NCI-H446 (cell line): ENCODE measurements around the gene DCTN2.
"Not testable (repeated sequence)": the region's sequence is repeated elsewhere in the genome, so short reads cannot be mapped to it uniquely, and the experiment has no call there.

Experiments
- DNase-seq, 2 experiments: peaks; one replicate each; lab custom pipeline; 2025; lab: John Stamatoyannopoulos, UW

DCTN2 gene

GRCh38 chr12:57546438-57547287 lies at the start of gene DCTN2:
TSS of gene DCTN2 (minus strand) at chr12:57547192. CDS start at chr12:57547063, 129 bp downstream.
- DNase-seq: peak; percentile 97 to 98

- no peak for DNase-seq
Observed at GRCh38 chr12:57593187-57593586, 46.2 kb upstream of the DCTN2 start.

- DNase-seq: no peak
Observed at GRCh38 chr12:57592551-57593165, 45.7 kb upstream of the DCTN2 start.

GRCh38 chr12:57591782-57592325 lies 44.9 kb upstream of the DCTN2 start:
- no peak for DNase-seq

GRCh38 chr12:57590864-57591781 lies 44.1 kb upstream of the DCTN2 start, which contains the start of gene PIP4K2C:
TSS of gene PIP4K2C (plus strand) at chr12:57591192. CDS start at chr12:57591290, 98 bp downstream.
- DNase-seq: peak; percentile 13 to 64

GRCh38 chr12:57590479-57590863 lies 43.5 kb upstream of the DCTN2 start:
- DNase-seq: no peak

GRCh38 chr12:57588951-57589610 lies 42.1 kb upstream of the DCTN2 start:
- not testable (repeated sequence) for DNase-seq

- DNase-seq: no peak
Observed at GRCh38 chr12:57586832-57587429, 39.9 kb upstream of the DCTN2 start.

- no peak for DNase-seq
Observed at GRCh38 chr12:57586128-57586527, 39.1 kb upstream of the DCTN2 start.

- DNase-seq: no peak
Observed at GRCh38 chr12:57585156-57585555, 38.2 kb upstream of the DCTN2 start.

GRCh38 chr12:57584690-57585089 lies 37.7 kb upstream of the DCTN2 start:
- DNase-seq: no peak

- DNase-seq: no peak
Observed at GRCh38 chr12:57584050-57584449, 37.1 kb upstream of the DCTN2 start.

GRCh38 chr12:57583008-57583831 lies 36.2 kb upstream of the DCTN2 start:
- peak; percentile 50 to 79 for DNase-seq

GRCh38 chr12:57582440-57582839 lies 35.4 kb upstream of the DCTN2 start:
- DNase-seq: no peak

- no peak for DNase-seq
Observed at GRCh38 chr12:57581802-57582201, 34.8 kb upstream of the DCTN2 start.

GRCh38 chr12:57580466-57580795 lies 33.4 kb upstream of the DCTN2 start:
- no peak for DNase-seq

- DNase-seq: no peak
Observed at GRCh38 chr12:57579677-57580465, 32.9 kb upstream of the DCTN2 start.

- DNase-seq: no peak
Observed at GRCh38 chr12:57579011-57579410, 32.0 kb upstream of the DCTN2 start.

GRCh38 chr12:57577981-57578758 lies 31.2 kb upstream of the DCTN2 start:
- DNase-seq: no peak
